GM18861 (cell line): ENCODE results near the gene TMEM45B.
"Not testable (repeated sequence)": the region's sequence is repeated elsewhere in the genome, so short reads cannot be mapped to it uniquely, and the experiment has no call there.

Experiments
- ATAC-seq: cut with Tn5 transposase; IDR thresholded peaks from one replicate; pipeline ENCODE4 v1.9.1; 2021; ENCODE audit not compliant: unreplicated experiment

The TMEM45B gene

DNA sequence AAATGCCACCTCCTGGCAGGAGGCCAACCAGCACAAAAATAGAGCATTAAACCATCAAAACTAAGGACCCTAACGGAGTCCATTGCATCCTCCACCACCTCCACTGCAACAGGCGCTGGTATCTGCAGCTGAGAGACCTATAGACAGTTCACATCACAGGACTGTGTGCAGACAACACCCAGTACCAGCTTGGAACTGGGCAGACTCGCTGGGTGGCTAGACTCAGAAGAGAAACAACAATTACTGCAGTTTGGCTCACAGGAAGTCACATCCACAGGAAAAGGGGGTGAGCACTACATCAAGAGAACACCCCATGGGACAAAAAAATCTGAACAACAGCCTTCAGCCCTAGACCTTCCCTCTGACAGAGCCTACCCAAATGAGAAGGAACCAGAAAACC is 11.6 kb upstream of the TMEM45B start:
- no peak for ATAC-seq

DNA sequence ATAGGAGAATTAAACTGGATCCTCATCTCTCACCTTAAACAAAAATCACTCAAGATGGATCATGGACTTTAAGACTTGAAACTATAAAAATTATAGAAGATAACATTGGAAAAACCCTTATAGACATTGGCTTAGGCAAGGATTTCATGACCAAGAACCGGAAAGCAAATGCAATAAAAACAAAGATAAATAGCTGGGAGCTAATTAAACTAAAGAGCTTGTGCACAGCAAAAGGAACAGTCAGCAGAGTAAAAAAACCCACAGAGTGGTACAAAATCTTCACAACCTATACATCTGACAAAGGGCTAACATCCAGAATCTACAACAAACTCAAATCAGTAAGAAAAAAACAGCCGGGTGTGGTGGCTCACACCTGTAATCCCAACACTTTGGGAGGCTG is 7.4 kb upstream of the TMEM45B start:
- not testable (repeated sequence) for ATAC-seq

DNA sequence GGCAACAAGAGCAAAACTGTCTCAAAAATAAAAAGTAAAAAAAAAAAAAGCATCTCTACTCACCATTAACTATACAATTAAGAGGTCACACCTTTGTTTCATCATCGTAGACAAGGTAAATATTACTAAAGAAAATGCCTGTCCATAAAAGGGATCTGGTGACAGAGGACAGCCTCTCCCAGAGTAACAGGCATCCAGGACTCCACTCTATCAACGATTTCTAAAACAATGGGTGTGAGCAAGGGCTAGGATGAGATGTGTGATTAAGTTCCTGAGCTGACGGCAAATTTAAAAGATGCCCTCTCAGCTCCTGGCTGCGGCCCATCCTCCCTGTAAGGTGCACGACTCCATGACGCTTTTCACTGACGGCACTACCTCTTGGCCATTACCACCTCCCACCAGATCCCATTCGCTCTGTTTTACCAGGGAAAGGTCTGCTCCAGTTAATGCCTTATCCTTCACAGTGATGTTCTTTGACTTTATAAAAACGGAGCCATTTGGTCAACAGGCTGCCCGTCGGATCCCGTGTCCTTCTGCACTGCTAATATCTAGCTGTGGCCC is 2.3 kb upstream of the TMEM45B start:
- ATAC-seq, result no peak

DNA sequence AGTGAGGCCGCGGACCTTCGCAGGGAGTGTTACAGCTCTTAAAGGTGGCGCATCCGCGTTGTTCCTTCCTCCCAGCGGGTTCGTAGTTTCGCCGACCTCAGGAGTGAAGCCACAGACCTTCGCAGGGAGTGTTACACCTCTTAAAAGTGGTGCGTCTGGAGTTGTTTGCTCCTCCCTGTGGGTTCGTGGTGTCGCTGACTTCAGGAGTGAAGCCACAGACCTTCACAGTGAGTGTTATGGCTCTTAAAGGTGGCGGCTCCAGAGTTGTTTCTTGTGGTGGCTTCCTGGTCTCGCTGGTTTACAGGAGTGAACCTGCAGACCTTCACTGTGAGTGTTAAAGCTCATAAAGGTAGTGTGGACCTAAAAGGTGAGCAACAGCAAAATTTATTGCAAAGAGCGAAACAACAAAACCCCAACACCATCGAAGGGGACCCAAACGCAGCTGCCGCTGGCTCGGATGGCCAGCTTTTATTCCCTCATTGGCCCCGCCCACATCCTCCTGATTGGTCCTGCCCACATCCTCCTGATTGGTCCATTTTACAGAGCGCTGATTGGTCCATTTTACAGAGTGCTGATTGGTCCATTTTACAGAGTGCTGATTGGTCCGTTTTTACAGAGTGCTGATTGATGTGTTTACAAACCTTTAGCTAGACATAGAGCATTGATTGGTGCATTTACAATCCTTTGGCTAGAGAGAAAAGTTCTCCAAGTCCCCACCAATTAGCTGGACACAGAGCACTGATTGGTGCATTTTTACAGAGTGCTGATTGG is 1.2 kb upstream of the TMEM45B start:
- no peak for ATAC-seq

DNA sequence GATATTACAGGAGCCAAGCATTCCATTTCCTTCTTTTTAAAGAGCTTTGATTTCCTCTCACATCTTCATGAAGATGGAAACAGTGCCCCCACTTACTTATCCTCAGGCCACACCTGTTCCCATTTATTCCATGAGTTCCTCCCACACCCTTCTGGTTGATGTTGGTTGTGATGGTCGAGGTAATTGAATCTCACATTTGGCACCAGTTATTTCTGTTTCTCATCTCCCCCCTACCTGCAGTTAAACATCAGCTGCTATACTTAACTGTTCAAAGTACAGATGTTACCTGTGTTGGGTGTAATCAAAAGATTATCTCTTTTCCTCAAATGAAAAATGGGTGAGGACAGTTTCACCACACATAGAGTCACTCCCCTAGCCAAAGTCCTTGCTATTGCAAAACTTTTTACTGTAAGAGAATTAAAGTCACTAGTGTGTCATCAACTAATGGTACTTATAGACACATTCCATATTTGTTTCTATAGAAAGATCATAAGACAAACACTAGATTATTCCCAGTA is 1.9 kb downstream of the TMEM45B start:
- ATAC-seq, result no peak

DNA sequence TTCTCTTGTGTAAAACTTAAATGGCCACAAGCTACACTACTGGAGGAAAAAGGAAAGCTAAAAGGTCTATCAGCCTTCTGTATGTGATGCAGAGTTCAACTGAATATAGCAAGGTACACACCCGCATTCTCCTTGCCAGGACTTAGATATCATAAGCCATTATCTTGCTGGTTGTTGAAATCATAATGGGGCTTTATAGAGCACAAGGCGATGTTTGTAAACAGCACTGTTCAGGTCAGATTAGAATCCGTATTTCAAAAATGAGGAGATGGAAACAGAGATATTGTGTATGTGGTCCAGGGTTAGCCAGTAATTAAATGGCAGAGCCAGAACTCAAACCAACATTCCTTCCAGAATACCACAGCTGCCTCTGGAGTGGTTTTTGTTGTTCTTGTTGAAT is 2.6 kb downstream of the TMEM45B start:
- not testable (repeated sequence) for ATAC-seq

DNA sequence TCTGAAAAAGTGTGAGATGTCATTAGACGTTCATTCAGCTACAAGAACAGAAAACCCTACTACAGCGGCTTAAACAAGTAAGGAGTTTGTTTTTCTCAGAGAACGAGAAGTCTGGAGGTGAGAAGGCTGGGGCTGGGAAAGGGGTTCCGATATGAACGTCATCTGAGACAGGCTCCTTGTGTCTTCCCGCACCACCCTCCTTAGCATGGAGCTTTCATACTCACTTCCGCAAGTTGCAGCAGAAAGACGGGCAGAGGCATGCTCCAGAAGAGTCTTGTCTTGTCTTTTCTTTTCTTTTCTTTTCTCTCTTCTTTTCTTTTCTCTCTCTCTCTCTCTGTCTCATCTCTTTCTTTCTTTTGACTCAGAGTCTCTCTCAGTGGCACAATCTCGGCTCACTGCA is 3.6 kb downstream of the TMEM45B start:
- ATAC-seq, result no peak

DNA sequence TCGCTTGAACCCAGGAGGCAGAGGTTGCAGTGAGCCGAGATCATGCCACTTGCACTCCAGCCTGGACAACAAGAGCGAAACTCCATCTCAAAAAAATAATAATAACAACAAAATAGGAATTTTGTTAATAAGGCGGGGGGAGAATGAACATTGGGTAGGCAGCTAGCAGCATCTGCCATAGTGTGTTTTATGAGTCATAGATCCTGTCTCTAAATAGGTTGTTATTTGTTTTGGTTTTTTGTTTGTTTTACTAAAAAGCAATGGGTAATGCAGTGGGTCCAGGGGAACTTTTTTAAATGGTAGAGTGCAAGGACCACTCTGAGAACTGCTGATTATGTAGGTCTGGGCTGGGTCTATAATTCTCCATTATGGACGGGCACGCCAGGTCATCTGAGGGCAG is 4.6 kb downstream of the TMEM45B start:
- not testable (repeated sequence) for ATAC-seq

DNA sequence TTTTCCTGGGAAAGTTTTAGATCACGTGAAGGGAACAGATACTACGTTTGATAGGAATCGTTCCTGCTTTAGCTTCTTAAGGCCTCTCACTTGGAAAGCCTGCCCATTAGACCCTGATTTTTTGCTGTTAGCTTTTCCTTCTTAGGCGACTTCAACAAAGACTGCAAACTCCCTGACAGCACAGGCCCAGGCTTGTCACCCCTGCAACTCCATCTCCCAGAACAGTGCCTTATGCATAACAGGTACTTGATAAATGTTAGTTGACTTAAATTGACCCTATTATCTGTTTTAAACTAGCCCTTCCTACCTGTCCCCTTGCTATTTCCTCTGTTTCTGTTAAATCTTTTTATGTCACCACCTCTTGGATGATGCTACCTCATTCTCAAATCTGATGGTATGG is 7.6 kb downstream of the TMEM45B start:
- not testable (repeated sequence) for ATAC-seq

DNA sequence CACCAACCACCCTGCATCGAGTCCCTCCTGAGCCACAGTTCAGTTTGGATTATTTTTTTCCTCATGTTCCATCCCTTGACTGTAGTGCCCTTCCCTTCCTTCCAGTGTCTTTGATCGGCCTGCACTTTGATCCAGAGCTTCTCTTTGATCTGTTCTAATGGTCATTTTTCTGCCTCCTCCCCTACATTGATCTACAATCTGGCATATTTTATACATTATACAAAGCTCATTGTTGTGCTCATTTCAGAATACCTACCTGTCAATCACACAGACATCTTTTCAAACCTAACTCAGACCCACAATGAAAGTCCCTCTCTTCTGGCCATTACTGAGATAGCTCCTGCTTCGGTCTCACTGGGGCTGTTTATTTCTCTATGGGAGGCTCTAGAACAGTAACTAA is 8.2 kb downstream of the TMEM45B start:
- ATAC-seq, result not testable (repeated sequence)

DNA sequence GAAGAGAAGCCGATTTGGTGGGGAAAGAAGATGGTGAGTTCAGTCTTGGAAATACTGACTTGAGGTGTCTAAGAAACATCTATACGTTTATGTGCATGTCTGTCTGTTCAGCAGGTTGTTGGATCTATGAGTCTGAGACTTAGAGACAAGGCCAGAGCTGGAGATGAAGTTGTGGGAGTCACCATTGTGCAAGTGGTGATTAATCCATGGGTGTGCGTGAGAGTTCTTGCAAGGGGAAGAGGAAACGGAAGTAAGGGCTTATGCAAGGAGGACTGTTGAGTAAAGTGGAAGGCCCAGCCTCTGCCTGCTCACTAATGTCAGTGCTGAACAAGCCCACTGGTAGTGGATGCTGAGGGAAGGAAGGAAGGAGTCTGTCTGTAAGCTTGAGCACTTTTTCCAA is 9.7 kb downstream of the TMEM45B start:
- ATAC-seq, result no peak

DNA sequence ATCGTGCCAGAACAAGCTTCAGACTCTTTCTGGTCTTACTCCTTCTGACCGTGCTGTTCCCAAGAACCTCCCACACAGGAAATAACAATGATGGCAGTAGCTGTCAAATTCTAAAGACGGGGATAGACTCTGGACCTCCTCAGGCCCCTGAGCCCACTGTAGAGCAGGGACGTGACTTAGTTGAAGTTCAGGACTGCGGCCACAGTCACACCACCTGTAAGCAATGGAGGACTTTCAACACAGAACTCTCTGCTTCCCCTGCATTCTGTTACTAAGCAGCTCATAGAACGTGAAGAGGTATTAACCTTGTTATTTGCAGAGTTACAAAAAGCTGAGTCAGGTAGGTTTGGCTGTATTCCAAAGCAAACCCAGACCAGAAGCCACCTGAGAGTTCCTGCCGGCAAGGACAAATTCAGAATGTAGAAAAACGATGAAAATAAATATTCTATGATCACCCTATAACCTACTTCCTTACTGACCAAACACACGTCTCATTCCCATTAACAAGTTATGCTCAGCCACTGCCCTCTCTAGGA is 12.7 kb downstream of the TMEM45B start:
- no peak for ATAC-seq

DNA sequence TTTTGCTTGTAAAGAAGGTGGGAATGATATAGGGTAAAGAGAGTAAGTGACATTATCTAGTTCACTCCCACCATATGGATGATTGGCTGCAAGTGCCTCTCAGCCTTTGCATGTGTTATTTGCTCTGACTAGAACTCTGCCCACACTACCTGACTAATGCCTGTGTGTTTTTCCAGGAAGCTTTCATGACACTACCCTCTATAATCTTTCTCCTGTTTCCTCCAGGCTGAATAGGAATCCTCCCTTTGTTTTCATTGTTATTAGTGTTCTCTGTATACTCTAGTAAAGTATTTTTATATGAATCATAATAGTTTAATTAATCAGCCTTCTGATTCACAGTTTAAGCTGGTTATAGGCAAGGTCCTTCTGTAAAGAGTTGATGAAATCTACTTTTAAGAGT is 13.8 kb downstream of the TMEM45B start:
- not testable (repeated sequence) for ATAC-seq

DNA sequence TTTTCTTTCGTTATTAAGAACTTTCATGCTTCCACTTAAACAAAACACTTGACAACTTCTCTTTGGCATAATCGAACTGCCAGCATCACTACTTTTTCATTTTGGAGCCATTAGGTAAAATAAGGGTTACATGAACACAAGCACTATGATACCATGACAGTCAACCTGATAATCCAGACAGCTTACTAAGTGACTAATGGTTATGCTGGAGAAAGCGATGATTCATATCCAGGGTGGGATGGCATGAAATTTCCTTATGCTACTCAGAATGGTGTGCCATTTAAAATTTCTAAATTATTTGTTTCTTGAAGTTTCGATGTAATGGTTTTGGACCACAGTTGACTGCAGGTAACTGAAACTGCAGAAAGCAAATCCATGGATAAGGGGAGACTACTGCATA is 15.6 kb downstream of the TMEM45B start:
- not testable (repeated sequence) for ATAC-seq

DNA sequence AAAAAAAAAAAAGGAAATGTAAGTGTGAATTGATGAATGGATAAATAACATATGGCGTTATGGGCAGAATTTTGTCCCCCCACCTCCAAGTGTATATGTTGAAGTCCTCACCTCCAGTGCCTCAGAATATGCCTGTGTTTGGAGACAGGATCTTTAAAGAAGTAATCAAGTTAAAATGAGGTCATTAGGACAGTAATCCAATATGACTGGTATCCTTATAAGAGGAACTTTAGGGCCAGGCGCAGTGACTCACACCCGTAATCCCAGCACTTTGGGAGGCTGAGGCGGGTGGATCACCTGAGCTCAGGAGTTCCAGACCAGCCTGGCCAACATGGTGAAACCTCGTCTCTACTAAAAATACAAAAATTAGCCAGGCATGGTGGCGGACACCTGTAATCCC is 17.6 kb downstream of the TMEM45B start:
- not testable (repeated sequence) for ATAC-seq

DNA sequence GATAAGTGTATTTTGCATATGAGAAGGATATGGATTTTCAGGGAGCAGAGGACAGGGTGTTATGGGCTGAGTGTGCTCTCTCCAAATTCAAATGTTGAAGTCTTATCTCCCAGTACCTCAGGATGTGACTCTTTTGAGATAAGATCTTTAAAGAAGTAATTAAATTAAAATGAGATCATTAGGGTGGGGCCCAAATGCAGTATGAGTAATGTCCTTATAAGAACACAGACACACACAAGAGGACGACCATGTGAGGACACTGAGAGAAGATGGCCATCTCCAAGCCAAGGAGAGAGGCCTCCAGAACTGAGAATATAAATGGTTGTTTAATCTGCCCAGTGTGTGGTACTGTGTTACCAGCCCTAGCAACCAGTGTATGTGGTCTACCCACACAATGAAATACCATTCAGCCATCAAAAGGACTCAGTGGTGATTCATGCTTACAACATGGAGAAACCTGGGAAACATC is 20.8 kb downstream of the TMEM45B start:
- not testable (repeated sequence) for ATAC-seq

DNA sequence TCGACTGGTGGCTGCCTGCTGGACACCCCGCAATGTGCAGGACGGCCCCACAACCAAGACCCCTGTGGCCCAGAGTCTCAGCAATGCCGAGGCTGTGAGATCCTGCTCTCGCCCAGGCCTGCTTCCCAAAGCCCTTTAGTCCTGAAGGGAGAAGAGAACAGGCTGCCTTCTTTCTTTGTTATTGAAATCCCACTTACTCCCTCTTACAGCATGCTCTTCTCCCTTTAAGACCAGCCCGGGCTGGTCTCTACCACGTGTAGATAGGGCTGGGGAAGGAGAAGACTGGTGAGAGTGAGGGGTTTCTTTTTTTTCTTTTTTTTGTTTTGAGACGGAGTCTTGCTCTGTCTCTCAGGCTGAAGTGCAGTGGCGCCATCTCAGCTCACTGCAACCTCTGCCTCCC is 21.3 kb downstream of the TMEM45B start:
- no peak for ATAC-seq

DNA sequence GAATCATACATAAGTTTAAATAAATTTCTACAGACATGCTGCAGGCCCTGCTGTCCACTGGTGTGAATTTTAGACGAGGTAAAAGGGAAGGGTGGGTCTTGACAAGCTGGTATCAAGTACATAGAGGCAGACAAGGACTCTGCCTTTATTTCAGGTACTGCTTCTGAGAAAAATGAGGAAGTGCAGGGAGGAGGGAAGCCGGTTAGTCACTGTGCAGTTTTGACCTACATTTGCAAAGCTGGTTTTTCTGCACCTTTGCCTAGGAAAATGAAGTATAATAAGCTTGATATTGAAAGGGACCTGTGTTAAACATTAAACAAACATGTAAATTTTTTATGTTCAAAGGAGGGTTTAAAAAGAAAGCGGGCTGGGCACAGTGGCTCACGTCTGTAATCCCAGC is 24.6 kb downstream of the TMEM45B start:
- no peak for ATAC-seq

DNA sequence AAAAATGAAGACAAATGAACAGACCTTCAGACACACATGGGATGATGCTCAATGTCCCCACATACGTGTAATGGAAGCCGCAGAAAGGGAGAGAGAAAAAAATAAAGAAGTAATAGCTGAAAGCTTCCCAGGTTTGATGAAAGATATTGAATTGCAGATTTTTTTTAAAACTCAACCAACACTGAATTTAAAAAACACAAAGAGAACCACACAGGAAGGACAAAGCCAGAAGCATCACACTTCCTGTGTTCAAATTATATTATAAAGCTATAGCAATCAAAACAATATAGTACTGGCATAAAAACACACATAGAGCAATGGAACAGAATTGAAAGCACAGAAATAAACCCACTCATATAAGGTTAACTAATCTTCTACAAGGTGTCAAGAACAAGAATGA is 26.5 kb downstream of the TMEM45B start:
- ATAC-seq, result no peak

DNA sequence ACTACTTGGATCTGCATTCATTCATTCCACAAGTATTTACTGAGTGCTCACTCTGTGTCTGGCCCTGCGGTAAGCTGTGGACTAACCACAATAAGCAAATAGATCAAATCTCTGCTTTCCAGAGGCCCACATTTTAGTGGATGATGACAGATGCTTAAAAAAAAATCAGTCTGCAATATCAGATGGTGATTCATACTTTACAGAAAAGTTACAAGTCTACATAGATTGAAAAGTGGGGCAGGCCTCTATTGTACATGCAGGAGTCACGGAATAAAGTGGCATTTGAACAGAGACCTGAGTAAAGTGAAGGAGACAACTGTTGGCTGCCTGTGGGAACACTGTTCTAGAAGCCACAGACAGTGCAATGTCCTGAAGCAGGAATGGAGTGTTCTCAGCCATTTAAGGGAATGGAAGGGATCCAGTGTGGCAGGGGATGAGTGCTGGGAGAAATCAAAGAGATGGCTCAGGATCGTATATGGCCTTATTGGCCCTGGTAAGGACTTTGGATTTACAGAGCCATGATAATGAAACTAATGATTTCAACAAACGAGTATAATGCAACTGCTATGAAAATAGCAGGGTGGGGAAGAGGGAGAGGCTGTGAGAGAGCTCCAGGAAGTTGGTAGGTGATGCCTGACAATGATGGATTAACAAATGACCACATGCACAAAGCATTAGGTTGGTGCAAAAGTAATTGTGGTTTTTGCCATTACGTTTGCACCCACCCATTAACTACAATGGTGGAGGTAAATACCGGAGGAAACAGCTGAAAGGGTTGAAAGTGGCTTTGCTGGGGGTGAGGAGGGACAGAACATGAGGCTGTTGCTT is 31.1 kb downstream of the TMEM45B start:
- ATAC-seq, result no peak

DNA sequence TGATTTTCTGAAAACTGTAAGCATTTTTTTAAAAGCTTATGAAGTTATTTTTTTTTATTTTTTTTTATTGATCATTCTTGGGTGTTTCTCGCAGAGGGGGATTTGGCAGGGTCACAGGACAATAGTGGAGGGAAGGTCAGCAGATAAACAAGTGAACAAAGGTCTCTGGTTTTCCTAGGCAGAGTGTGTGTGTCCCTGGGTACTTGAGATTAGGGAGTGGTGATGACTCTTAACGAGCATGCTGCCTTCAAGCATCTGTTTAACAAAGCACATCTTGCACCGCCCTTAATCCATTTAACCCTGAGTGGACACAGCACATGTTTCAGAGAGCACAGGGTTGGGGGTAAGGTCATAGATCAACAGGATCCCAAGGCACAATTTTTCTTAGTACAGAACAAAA is 31.7 kb downstream of the TMEM45B start:
- ATAC-seq, result not testable (repeated sequence)
